Glomerular endothelial cell (primary cell): Measurements from ENCODE around the gene KRTAP10-10. TPM values are rescaled to one million over a fixed set of nuclear protein-coding genes. Genes with fewer than 3 reads are reported as not detected.
A peak's percentile ranks its signal among the peaks of the same experiment; 100 is the strongest.
"Not testable (repeated sequence)": the region's sequence is repeated elsewhere in the genome, so short reads cannot be mapped to it uniquely, and the experiment has no call there.

Experiments
- DNase-seq: peaks from one replicate; pipeline ENCODE4 v3.0.0-alpha.2; 2011; ENCODE audit warnings: low read depth, low spot score; ENCODE audit errors: extremely low read depth
- total RNA-seq: library from RNA; depleted of rRNA; stranded (reverse); fragments of >200 nt; gene quantifications from 2 replicates; pipeline ENCODE4 v1.2.3, GENCODE V29; 2015

KRTAP10-10 gene
- total RNA-seq, 1 donor from 2014 or later: not detected

GRCh38 chr21:44601596-44602462 lies 35.3 kb upstream of the KRTAP10-10 start:
- DNase-seq: no peak

GRCh38 chr21:44602463-44602850 lies 34.7 kb upstream of the KRTAP10-10 start:
- DNase-seq: no peak

- DNase-seq: no peak
Observed at GRCh38 chr21:44603109-44603875, 33.9 kb upstream of the KRTAP10-10 start.

GRCh38 chr21:44603911-44604310 lies 33.2 kb upstream of the KRTAP10-10 start:
- DNase-seq: no peak

GRCh38 chr21:44606495-44606894 lies 30.7 kb upstream of the KRTAP10-10 start:
- DNase-seq: no peak

- DNase-seq: no peak
Observed at GRCh38 chr21:44609193-44609592, 28.0 kb upstream of the KRTAP10-10 start.

- not testable (repeated sequence) for DNase-seq
Observed at GRCh38 chr21:44610157-44610843, 26.9 kb upstream of the KRTAP10-10 start.

- DNase-seq: no peak
Observed at GRCh38 chr21:44611551-44611950, 25.6 kb upstream of the KRTAP10-10 start.

GRCh38 chr21:44612029-44612486 lies 25.1 kb upstream of the KRTAP10-10 start, which contains the start of gene KRTAP10-8:
Gene KRTAP10-8, plus strand, starts transcription at chr21:44612079. Its CDS starts 22 bp downstream, at chr21:44612101.
- no peak for DNase-seq

- DNase-seq: no peak
Observed at GRCh38 chr21:44612669-44613229, 24.4 kb upstream of the KRTAP10-10 start.

- DNase-seq: no peak
Observed at GRCh38 chr21:44613386-44614155, 23.6 kb upstream of the KRTAP10-10 start.

GRCh38 chr21:44614161-44614631 lies 23.0 kb upstream of the KRTAP10-10 start:
- no peak for DNase-seq

- no peak for DNase-seq
Observed at GRCh38 chr21:44614961-44615391, 22.2 kb upstream of the KRTAP10-10 start.

GRCh38 chr21:44615466-44615865 lies 21.7 kb upstream of the KRTAP10-10 start:
- DNase-seq: no peak

- no peak for DNase-seq
Observed at GRCh38 chr21:44615911-44616590, 21.1 kb upstream of the KRTAP10-10 start.

GRCh38 chr21:44616591-44616926 lies 20.6 kb upstream of the KRTAP10-10 start:
- DNase-seq: no peak

GRCh38 chr21:44617071-44617501 lies 20.1 kb upstream of the KRTAP10-10 start:
- DNase-seq: no peak

GRCh38 chr21:44618504-44618903 lies 18.7 kb upstream of the KRTAP10-10 start:
- peak; percentile 2 for DNase-seq

GRCh38 chr21:44618909-44619308 lies 18.2 kb upstream of the KRTAP10-10 start:
- no peak for DNase-seq
